GM12878 (cell line): ENCODE data around the gene GPSM3. TPM values are rescaled to one million over a fixed set of nuclear protein-coding genes. Genes with fewer than 3 reads are reported as not detected.

ENCODE experiments used
- CREB1 ChIP-seq: IDR thresholded peaks from 2 replicates; pipeline ENCODE4 v1.6.1; 2012; ENCODE audit warnings: low read depth, mild to moderate bottlenecking, inconsistent platforms
- HDAC6 ChIP-seq: fragments of 200-600 bp; sonication (generic); IDR thresholded peaks from one replicate; pipeline ENCODE4 v1.8.0; 2017; ENCODE audit warnings: antibody characterized with exemption; ENCODE audit not compliant: unreplicated experiment
- IKZF2 ChIP-seq, 2 experiments: fragments of 450-650 bp; IDR thresholded peaks; 2 replicates each; pipeline ENCODE4 v1.6.1; 2017; ENCODE audit warnings: mild to moderate bottlenecking in 2 of 2, moderate library complexity in 2 of 2
- NFXL1 ChIP-seq: fragments of 450-650 bp; IDR thresholded peaks from 2 replicates; pipeline ENCODE4 v1.6.1; 2017; ENCODE audit warnings: antibody characterized with exemption, mild to moderate bottlenecking, borderline replicate concordance
- RBBP5 ChIP-seq: fragments of 200-600 bp; sonication (generic); conservative IDR thresholded peaks from 2 replicates; pipeline ENCODE4 v1.6.1; 2016
- SMC3 ChIP-seq: IDR thresholded peaks from 2 replicates; pipeline ENCODE4 v1.6.1; 2011; ENCODE audit warnings: low read length, improper control_type of control experiment, borderline replicate concordance
- STAT3 ChIP-seq: IDR thresholded peaks from 2 replicates; pipeline ENCODE4 v1.6.1; 2011; ENCODE audit warnings: low read depth, low read length, improper control_type of control experiment
- YY1 ChIP-seq: IDR thresholded peaks from 2 replicates; pipeline ENCODE4 v1.6.1; 2011; ENCODE audit warnings: low read depth, mild to moderate bottlenecking, low read length
- ZBTB40 ChIP-seq: fragments of 450-650 bp; IDR thresholded peaks from 2 replicates; pipeline ENCODE4 v1.6.1; 2016; ENCODE audit warnings: mild to moderate bottlenecking, moderate library complexity, borderline replicate concordance
- ZNF687 ChIP-seq: fragments of 450-650 bp; IDR thresholded peaks from 2 replicates; pipeline ENCODE4 v1.6.1; 2017; ENCODE audit warnings: mild to moderate bottlenecking, moderate library complexity
- polyA plus RNA-seq, 11 experiments: library from polyadenylated mRNA; depleted of rRNA in 4 of 11; unstranded in 6 of 11; stranded (reverse) in 5 of 11; fragments of >200 nt; fragmentation: Nextera tagmentation in 4 of 11; fragmentation: Illumina TruSeq in 1 of 11; extraction: Ambion mirVana in 4 of 11; extraction: Trizol in 1 of 11; gene quantifications; 1 replicate in 1 of 11; 2 replicates in 10 of 11; pipeline versions ENCODE4 v1.2.1 to v1.2.3, GENCODE V29; 2011 to 2016; ENCODE audit warnings: inconsistent platforms in 2 of 11, missing spikeins in 2 of 11, low read depth in 1 of 11
- total RNA-seq, 4 experiments: library from RNA; depleted of rRNA in 3 of 4; stranded (reverse); fragments of >200 nt in 3 of 4; fragmentation: Illumina TruSeq in 1 of 4; extraction: Trizol in 1 of 4; gene quantifications; 2 replicates each; pipeline versions ENCODE4 v1.2.1 to v1.2.3, GENCODE V29; 2013 to 2021
- TF ChIP-seq, protein P1 (sequence below): IDR thresholded peaks from 2 replicates; pipeline ENCODE4 v1.6.1; 2012; ENCODE audit warnings: improper control_type of control experiment, low read depth, low read length; ENCODE audit not compliant: insufficient replicate concordance
- TF ChIP-seq, protein P2 (sequence below): fragments of 450-650 bp; conservative IDR thresholded peaks from 2 replicates; pipeline ENCODE4 v1.6.1; 2017; ENCODE audit warnings: mild to moderate bottlenecking, moderate library complexity

The GPSM3 gene
- total and polyA plus RNA-seq, 10 of the 15 experiments (the other 5 are each of a cell fraction or from before 2014, with no cell fraction given): 22.0 to 137 (median 113) TPM

DNA sequence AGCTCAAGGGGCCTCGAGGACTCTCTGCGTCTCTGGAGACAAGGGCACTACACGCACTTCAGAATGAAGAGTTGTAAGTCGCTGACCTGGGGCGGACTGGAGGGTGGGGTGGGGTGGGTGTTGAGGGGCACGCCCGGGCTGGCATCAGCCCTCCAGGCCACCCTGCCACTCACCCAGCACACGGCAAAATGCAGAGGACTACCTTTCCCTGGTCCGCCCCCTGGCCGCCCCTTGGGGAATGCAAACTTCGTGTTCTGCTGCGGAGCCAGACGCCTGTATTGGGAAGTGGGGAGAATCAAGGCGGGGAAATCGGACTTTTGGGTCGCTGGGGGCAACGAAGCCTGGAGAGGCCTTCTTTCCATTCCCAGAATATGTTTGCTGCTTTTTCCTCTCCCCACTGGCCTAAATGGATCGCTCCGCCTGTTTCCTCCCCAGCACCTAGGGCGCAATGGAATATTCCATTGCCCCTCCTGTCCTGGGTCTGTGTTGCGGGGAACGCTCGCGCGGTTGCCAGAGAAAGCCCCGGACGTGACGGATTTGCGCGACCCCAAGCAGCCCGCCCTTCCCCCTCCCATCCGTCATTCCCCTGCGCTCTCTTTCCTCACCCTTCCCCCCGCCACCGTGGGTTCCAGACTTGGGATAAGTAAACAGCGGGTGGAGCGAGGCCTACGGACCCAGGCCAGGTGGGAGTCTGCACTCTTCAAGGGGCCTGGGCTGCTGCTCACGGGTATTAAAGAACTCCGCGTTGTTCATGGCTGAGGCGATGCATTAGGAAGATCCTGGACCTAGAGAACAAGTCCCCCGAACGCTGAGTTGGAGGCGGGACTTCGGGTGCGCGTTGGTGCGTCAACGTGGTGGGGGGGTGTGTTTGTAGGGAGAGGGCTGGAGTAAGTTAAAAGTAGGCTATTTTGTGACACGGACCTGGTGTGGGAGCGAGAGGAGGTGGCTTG, 38.6 kb downstream of the GPSM3 start, which contains the start of gene PPT2 (continued):
- TF ChIP-seq ZNF687 (no peak), STAT3 (no peak), SMC3 (0 out of 2 replicates have a peak, but pooled peaks have one; percentile 8), HDAC6 (no peak), NFXL1 (no peak), YY1 (0 out of 2 replicates have a peak, but pooled peaks have one; percentile 12), CREB1 (peak; percentile 97), RBBP5 (no peak), ZBTB40 (peak; percentile 62), IKZF2 (IDR thresholded peaks at IDR 0.05) (peak; percentile 23 to 51; a peak in 2 of 4 replicates)
- TF ChIP-seq, protein P1, sequence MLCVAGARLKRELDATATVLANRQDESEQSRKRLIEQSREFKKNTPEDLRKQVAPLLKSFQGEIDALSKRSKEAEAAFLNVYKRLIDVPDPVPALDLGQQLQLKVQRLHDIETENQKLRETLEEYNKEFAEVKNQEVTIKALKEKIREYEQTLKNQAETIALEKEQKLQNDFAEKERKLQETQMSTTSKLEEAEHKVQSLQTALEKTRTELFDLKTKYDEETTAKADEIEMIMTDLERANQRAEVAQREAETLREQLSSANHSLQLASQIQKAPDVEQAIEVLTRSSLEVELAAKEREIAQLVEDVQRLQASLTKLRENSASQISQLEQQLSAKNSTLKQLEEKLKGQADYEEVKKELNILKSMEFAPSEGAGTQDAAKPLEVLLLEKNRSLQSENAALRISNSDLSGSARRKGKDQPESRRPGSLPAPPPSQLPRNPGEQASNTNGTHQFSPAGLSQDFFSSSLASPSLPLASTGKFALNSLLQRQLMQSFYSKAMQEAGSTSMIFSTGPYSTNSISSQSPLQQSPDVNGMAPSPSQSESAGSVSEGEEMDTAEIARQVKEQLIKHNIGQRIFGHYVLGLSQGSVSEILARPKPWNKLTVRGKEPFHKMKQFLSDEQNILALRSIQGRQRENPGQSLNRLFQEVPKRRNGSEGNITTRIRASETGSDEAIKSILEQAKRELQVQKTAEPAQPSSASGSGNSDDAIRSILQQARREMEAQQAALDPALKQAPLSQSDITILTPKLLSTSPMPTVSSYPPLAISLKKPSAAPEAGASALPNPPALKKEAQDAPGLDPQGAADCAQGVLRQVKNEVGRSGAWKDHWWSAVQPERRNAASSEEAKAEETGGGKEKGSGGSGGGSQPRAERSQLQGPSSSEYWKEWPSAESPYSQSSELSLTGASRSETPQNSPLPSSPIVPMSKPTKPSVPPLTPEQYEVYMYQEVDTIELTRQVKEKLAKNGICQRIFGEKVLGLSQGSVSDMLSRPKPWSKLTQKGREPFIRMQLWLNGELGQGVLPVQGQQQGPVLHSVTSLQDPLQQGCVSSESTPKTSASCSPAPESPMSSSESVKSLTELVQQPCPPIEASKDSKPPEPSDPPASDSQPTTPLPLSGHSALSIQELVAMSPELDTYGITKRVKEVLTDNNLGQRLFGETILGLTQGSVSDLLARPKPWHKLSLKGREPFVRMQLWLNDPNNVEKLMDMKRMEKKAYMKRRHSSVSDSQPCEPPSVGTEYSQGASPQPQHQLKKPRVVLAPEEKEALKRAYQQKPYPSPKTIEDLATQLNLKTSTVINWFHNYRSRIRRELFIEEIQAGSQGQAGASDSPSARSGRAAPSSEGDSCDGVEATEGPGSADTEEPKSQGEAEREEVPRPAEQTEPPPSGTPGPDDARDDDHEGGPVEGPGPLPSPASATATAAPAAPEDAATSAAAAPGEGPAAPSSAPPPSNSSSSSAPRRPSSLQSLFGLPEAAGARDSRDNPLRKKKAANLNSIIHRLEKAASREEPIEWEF: no peak
- TF ChIP-seq, protein P2, sequence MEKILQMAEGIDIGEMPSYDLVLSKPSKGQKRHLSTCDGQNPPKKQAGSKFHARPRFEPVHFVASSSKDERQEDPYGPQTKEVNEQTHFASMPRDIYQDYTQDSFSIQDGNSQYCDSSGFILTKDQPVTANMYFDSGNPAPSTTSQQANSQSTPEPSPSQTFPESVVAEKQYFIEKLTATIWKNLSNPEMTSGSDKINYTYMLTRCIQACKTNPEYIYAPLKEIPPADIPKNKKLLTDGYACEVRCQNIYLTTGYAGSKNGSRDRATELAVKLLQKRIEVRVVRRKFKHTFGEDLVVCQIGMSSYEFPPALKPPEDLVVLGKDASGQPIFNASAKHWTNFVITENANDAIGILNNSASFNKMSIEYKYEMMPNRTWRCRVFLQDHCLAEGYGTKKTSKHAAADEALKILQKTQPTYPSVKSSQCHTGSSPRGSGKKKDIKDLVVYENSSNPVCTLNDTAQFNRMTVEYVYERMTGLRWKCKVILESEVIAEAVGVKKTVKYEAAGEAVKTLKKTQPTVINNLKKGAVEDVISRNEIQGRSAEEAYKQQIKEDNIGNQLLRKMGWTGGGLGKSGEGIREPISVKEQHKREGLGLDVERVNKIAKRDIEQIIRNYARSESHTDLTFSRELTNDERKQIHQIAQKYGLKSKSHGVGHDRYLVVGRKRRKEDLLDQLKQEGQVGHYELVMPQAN: no peak
